MM.1S (cell line): Measurements from ENCODE around the gene LVRN.

Source experiments
- CTCF ChIP-seq: fragments of 300-600 bp; sonication (generic); IDR thresholded peaks from 2 replicates; pipeline ENCODE4 v1.5.1; 2016; ENCODE audit warnings: antibody characterized with exemption, low read length, mixed read lengths
- EZH2 ChIP-seq: fragments of 300-600 bp; sonication (generic); optimal IDR thresholded peaks from 2 replicates; pipeline ENCODE3; 2017; ENCODE audit warnings: low read depth, mild to moderate bottlenecking, antibody characterized with exemption, low read length, mixed read lengths
- EZH2phosphoT487 ChIP-seq: fragments of 300-600 bp; sonication (generic); IDR thresholded peaks from 2 replicates; pipeline ENCODE4 v1.6.1; 2018; ENCODE audit warnings: antibody characterized with exemption, low read length

GRCh38 chr5:115956957-115957356 lies 5.3 kb upstream of the LVRN start:
- TF ChIP-seq CTCF = no peak
- no peak for TF ChIP-seq EZH2
- no peak for TF ChIP-seq EZH2phosphoT487
